IMR-90 (cell line): ENCODE measurements around the gene STRA8. TPM values are rescaled to one million over a fixed set of nuclear protein-coding genes. Genes with fewer than 3 reads are reported as not detected.

Experiments used
- ATAC-seq: fragments of 200-7000 bp; cut with Tn5 transposase; 2 replicates; pipeline ENCODE4 v1.9.1; 2020; ENCODE audit warnings: low read depth, mild to moderate bottlenecking, moderate library complexity
- BruUV-seq: library from RNA; stranded (reverse); fragments of 400-500 nt; replicated peaks from 2 replicates; lab custom pipeline; 2021; lab: Mats Ljungman, UMichigan
- CTCF ChIA-PET: fragments of 300-600 bp; formaldehyde crosslinking; extraction: SDS; loops from one replicate; lab custom pipeline; 2021; ENCODE audit warnings: antibody characterized with exemption; lab: Yijun Ruan, JAX
- POLR2A ChIA-PET: fragments of 300-600 bp; sonication (Branson Sonifier 250); formaldehyde crosslinking; loops from one replicate; lab custom pipeline; 2022; ENCODE audit warnings: antibody characterized with exemption; ENCODE audit not compliant: unreplicated experiment; lab: Charles Lee
- DNase-seq: peaks from one replicate; pipeline ENCODE4 v3.0.0; 2013
- H2AFZ ChIP-seq: replicated peaks from 2 replicates; pipeline ENCODE3; 2013; ENCODE audit warnings: low read length, mild to moderate bottlenecking; ENCODE audit not compliant: poor library complexity
- H2AK5ac ChIP-seq: 2 replicates; pipeline ENCODE4 v1.6.1; 2013; ENCODE audit warnings: low read depth, low read length, inconsistent platforms
- H2AK9ac ChIP-seq: replicated peaks from 2 replicates; pipeline ENCODE3; 2013; ENCODE audit warnings: mild to moderate bottlenecking, low read depth, low read length, moderate library complexity; ENCODE audit not compliant: poor library complexity
- H2BK120ac ChIP-seq: 2 replicates; pipeline ENCODE4 v1.6.1; 2013; ENCODE audit warnings: low read depth, low read length, inconsistent platforms
- H2BK15ac ChIP-seq: 3 replicates; pipeline ENCODE4 v1.6.1; 2013; ENCODE audit warnings: low read depth, low read length, inconsistent platforms
- H2BK20ac ChIP-seq: 2 replicates; pipeline ENCODE4 v1.6.1; 2013; ENCODE audit warnings: low read depth, mild to moderate bottlenecking, inconsistent platforms, low read length, moderate library complexity
- H2BK5ac ChIP-seq: 2 replicates; pipeline ENCODE4 v1.6.1; 2013; ENCODE audit warnings: mild to moderate bottlenecking, low read depth, low read length, inconsistent platforms; ENCODE audit not compliant: poor library complexity, severe bottlenecking
- H3K14ac ChIP-seq: replicated peaks from 2 replicates; pipeline ENCODE4 v1.6.1; 2013; ENCODE audit warnings: low read depth, low read length, inconsistent platforms
- H3K18ac ChIP-seq: 2 replicates; pipeline ENCODE4 v1.6.1; 2013; ENCODE audit warnings: low read depth, low read length, control low read depth
- H3K23ac ChIP-seq: 2 replicates; pipeline ENCODE4 v1.6.1; 2013; ENCODE audit warnings: low read depth, low read length, inconsistent platforms
- H3K27ac ChIP-seq: 2 replicates; pipeline ENCODE4 v1.5.1; 2013; ENCODE audit warnings: mild to moderate bottlenecking, control low read depth, low read length; ENCODE audit not compliant: insufficient read depth
- H3K27me3 ChIP-seq: 2 replicates; pipeline ENCODE4 v1.6.1; 2013; ENCODE audit warnings: low read length; ENCODE audit not compliant: control insufficient read depth, insufficient read depth
- H3K36me3 ChIP-seq: 2 replicates; pipeline ENCODE4 v1.6.1; 2013; ENCODE audit warnings: low read length, mixed read lengths; ENCODE audit not compliant: control insufficient read depth, insufficient read depth
- H3K4ac ChIP-seq: 2 replicates; pipeline ENCODE4 v1.6.1; 2013; ENCODE audit warnings: low read depth, low read length, inconsistent platforms
- H3K4me1 ChIP-seq: 2 replicates; pipeline ENCODE4 v1.6.1; 2013; ENCODE audit warnings: low read length, mixed read lengths; ENCODE audit not compliant: control insufficient read depth, insufficient read depth
- H3K4me2 ChIP-seq: 2 replicates; pipeline ENCODE4 v1.6.1; 2013; ENCODE audit warnings: low read depth, mild to moderate bottlenecking, control low read depth, low read length, moderate library complexity
- H3K4me3 ChIP-seq: 2 replicates; pipeline ENCODE4 v1.5.1; 2013; ENCODE audit warnings: low read depth, mild to moderate bottlenecking, control low read depth, low read length, moderate library complexity; ENCODE audit not compliant: insufficient read depth
- H3K56ac ChIP-seq: 2 replicates; pipeline ENCODE4 v1.6.1; 2013; ENCODE audit warnings: low read length, inconsistent platforms; ENCODE audit not compliant: insufficient read depth; ENCODE audit errors: extremely low read depth
- H3K79me1 ChIP-seq, 2 experiments: 2 replicates each; pipeline ENCODE4 v1.6.1; 2013; ENCODE audit warnings: low read length in 2 of 2, inconsistent platforms in 1 of 2, low read depth in 1 of 2
- H3K9ac ChIP-seq: 2 replicates; pipeline ENCODE4 v1.6.1; 2013; ENCODE audit warnings: low read depth, low read length, control low read depth
- H3K9me1 ChIP-seq: 2 replicates; pipeline ENCODE4 v1.6.1; 2013; ENCODE audit warnings: low read length, inconsistent platforms; ENCODE audit not compliant: insufficient read depth
- H3K9me3 ChIP-seq: 2 replicates; pipeline ENCODE4 v1.6.1; 2013; ENCODE audit warnings: low read length; ENCODE audit not compliant: control insufficient read depth, insufficient read depth
- H4K20me1 ChIP-seq: 2 replicates; pipeline ENCODE4 v1.6.1; 2013; ENCODE audit warnings: low read length, inconsistent platforms; ENCODE audit not compliant: insufficient read depth
- H4K5ac ChIP-seq: 2 replicates; pipeline ENCODE4 v1.6.1; 2013; ENCODE audit warnings: mild to moderate bottlenecking, low read depth, low read length, control low read depth
- H4K8ac ChIP-seq, 2 experiments: 2 replicates each; pipeline ENCODE4 v1.6.1; 2013; ENCODE audit warnings: low read depth in 2 of 2, low read length in 2 of 2, control low read depth in 1 of 2, inconsistent platforms in 1 of 2
- H4K91ac ChIP-seq: 2 replicates; pipeline ENCODE4 v1.6.1; 2013; ENCODE audit warnings: low read depth, low read length, inconsistent platforms; ENCODE audit not compliant: insufficient read depth
- BHLHE40 ChIP-seq: fragments of 150-350 bp; IDR thresholded peaks from 2 replicates; pipeline ENCODE4 v1.6.1; 2016; ENCODE audit warnings: mild to moderate bottlenecking, low read depth, low read length
- MAZ ChIP-seq: IDR thresholded peaks from 2 replicates; pipeline ENCODE4 v1.6.1; 2012; ENCODE audit warnings: low read depth, mild to moderate bottlenecking, low read length, improper control_type of control experiment, moderate library complexity, borderline replicate concordance
- MXI1 ChIP-seq: IDR thresholded peaks from 2 replicates; pipeline ENCODE4 v1.6.1; 2012; ENCODE audit warnings: low read depth, mild to moderate bottlenecking, low read length, moderate library complexity, borderline replicate concordance
- NFE2L2 ChIP-seq: fragments of 150-350 bp; IDR thresholded peaks from 2 replicates; pipeline ENCODE4 v1.6.1; 2016; ENCODE audit warnings: low read depth, mild to moderate bottlenecking, low read length
- POLR2A ChIP-seq: IDR thresholded peaks from 2 replicates; pipeline ENCODE4 v1.6.1; 2012; ENCODE audit warnings: mild to moderate bottlenecking, low read depth, low read length
- RAD21 ChIP-seq: IDR thresholded peaks from 2 replicates; pipeline ENCODE4 v1.6.1; 2012; ENCODE audit warnings: low read length, improper control_type of control experiment
- RFX5 ChIP-seq: IDR thresholded peaks from 2 replicates; pipeline ENCODE4 v1.8.0; 2012; ENCODE audit warnings: low read depth, mild to moderate bottlenecking, low read length, moderate library complexity
- SMC3 ChIP-seq: fragments of 150-350 bp; IDR thresholded peaks from 2 replicates; pipeline ENCODE4 v1.6.1; 2016; ENCODE audit warnings: low read depth, mild to moderate bottlenecking, antibody characterized with exemption, low read length, moderate library complexity
- WGBS, 2 experiments: methylation state at CpG; one replicate each; pipeline versions ENCODE4 v1.1.5 to v1.1.7; 2013; ENCODE audit warnings: missing lambda C conversion rate in 2 of 2; ENCODE audit not compliant: insufficient read length in 1 of 2; ENCODE audit errors: extremely low coverage in 2 of 2; 5-methylcytosine and 5-hydroxymethylcytosine counted together
- dilution Hi-C: fragments of 300-500 bp; cut with HindIII; formaldehyde crosslinking; loops from one replicate; pipeline ENCODE4 v1.14.3; 2018; ENCODE audit warnings: low sequenced_read_pairs; ENCODE audit not compliant: unreplicated experiment
- in situ Hi-C: fragments of 300-500 bp; cut with MboI; formaldehyde crosslinking; loops from 3 replicates; pipeline ENCODE4 v1.14.3; 2019; ENCODE audit warnings: low sequenced_read_pairs, inconsistent platforms, mixed read lengths
- intact Hi-C: fragments of 100-400 bp; cut with micrococcal nuclease; formaldehyde crosslinking; loops from 2 replicates; pipeline ENCODE4 v1.10.0; 2022
- polyA plus RNA-seq, 3 experiments: library from polyadenylated mRNA; depleted of rRNA; stranded (reverse); fragments of >200 nt; gene quantifications; 2 replicates each; pipeline ENCODE4 v1.2.3, GENCODE V29; 2012; ENCODE audit warnings: low replicate concordance in 1 of 3
- total RNA-seq: library from RNA; depleted of rRNA; stranded (reverse); fragments of >200 nt; gene quantifications from 2 replicates; pipeline ENCODE4 v1.2.3, GENCODE V29; 2012

STRA8 gene
- total and polyA plus RNA-seq, 2 of the 4 experiments (the other 2 are of a cell fraction), result not detected

DNA sequence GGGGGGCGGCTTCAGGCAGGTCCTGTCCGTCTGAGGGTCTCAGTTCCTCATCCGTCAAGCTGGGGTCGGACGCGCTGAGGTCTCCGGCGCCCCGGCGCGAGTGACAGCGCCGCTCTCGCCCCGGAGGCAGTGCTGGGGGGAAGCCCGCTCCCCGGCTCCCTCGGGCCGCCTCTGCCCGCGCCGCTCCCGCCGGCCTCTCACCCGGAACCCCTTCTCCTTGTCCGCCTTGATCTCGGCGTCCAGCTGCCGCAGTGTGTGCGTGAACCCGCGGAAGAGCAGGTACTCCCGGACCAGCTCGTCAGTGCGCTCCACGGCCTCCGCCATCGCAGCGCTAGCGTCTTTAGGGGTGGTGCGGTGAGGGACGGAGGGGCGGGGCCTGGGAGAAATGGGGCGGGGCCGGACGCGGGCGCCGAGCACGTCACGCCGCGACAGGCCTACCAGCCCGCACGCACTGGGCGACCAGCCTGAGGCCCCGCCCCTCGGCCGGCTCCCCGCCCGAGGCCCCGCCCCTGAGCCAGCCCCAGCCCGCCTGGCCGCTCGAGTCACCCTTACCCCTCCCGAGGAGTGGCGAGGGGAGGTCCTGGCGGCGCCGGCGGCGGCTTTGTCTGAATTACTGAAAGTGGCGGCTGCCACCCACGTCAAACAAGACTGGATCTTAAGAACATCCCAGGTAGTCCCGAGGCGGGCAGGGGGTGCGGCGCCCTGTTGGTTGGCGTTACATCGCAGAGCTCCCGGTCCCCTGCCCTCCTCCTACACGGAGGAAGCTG lies 22.3 kb upstream of the STRA8 start, which contains the start of gene WDR91:
WDR91 (minus strand) TSS at position 348 of the 767 bp plus-strand sequence; CDS start at position 324, 24 bp downstream.
- Histone ChIP-seq H3K56ac (peak within 1 kb of the TSS; percentile 55; the same call in 1 of the 2 replicates), H3K4ac (peak within 1 kb of the TSS; percentile 42), H3K23ac (peak within 1 kb of the TSS; percentile 94), H2BK15ac (peak within 1 kb of the TSS; percentile 0; the same call in 1 of the 3 replicates), H3K9me3 (no peaks in the 10 kb centered on the region), H3K4me2 (peak within 1 kb of the TSS; percentile 90), H3K79me1 (peaks cover 4 to 29% of the 10 kb centered on the region in 2 experiments; a peak in 3 of 4 replicates), H3K27ac (peak within 1 kb of the TSS; percentile 89), H3K27me3 (no peaks in the 10 kb centered on the region), H4K91ac (peak within 1 kb of the TSS; percentile 73; the same call in 1 of the 2 replicates), H3K4me3 (peak within 1 kb of the TSS; percentile 98), H3K4me1 (0 out of 2 replicates have a peak, but pooled peaks cover 3% of the 10 kb centered on the region), H4K20me1 (no peaks in the 10 kb centered on the region), H2AK5ac (no peak within 1 kb of the TSS; the same call in 1 of the 2 replicates), H3K36me3 (no peaks in the 10 kb centered on the region), H2AFZ (peak within 1 kb of the TSS; percentile 100), H2BK120ac (peak within 1 kb of the TSS; percentile 65), H3K14ac (peak within 1 kb of the TSS; percentile 88), H2BK5ac (peak within 1 kb of the TSS; percentile 76), H3K9me1 (peaks cover 3% of the 10 kb centered on the region; the same call in 1 of the 2 replicates), H2AK9ac (peak within 1 kb of the TSS; percentile 77), H3K9ac (peak within 1 kb of the TSS; percentile 92), H2BK20ac (no peak within 1 kb of the TSS), H3K18ac (peak within 1 kb of the TSS; percentile 1), H4K8ac (peak within 1 kb of the TSS; percentile 28 to 75; a peak in 2 of 4 replicates), H4K5ac (peak within 1 kb of the TSS; percentile 55)
- CTCF ChIA-PET, result no interaction called here
- intact Hi-C loops, result loop anchor here (1.0 to 5.0 kb wide), 3 partner anchors 41 to 301 kb away; partner anchors contain the start of genes AGBL3, CNOT4 and CYREN
- 0% methylated on average over 33 of the region's 82 CpGs; no CpG with 5 or more reads in 1 of the 2 experiments for WGBS, 2 experiments
- in situ Hi-C loops, result no loop called here
- TF ChIP-seq SMC3 (no peak), RAD21 (0 out of 2 replicates have a peak, but pooled peaks have one; percentile 1), BHLHE40 (no peak), MAZ (peak; percentile 69; the same call in 1 of the 2 replicates), NFE2L2 (no peak), POLR2A (peak; percentile 92), RFX5 (no peak), MXI1 (peak; percentile 9; the same call in 1 of the 2 replicates)
- no TSS peak for BruUV-seq
- dilution Hi-C loops, result no loop called here
- DNase-seq, result peak; percentile 85
- ATAC-seq, result peak; percentile 98
- POLR2A ChIA-PET, result interaction anchor here (0.6 kb wide), 1 partner anchor 13 kb away, joined by 3 read pairs; no protein-coding TSS in a partner anchor
